ENCODE results near the gene CDK5RAP3.
"Not testable (repeated sequence)": the region's sequence is repeated elsewhere in the genome, so short reads cannot be mapped to it uniquely, and the experiment has no call there.

CDK5RAP3 gene, protein sequence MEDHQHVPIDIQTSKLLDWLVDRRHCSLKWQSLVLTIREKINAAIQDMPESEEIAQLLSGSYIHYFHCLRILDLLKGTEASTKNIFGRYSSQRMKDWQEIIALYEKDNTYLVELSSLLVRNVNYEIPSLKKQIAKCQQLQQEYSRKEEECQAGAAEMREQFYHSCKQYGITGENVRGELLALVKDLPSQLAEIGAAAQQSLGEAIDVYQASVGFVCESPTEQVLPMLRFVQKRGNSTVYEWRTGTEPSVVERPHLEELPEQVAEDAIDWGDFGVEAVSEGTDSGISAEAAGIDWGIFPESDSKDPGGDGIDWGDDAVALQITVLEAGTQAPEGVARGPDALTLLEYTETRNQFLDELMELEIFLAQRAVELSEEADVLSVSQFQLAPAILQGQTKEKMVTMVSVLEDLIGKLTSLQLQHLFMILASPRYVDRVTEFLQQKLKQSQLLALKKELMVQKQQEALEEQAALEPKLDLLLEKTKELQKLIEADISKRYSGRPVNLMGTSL

DNA sequence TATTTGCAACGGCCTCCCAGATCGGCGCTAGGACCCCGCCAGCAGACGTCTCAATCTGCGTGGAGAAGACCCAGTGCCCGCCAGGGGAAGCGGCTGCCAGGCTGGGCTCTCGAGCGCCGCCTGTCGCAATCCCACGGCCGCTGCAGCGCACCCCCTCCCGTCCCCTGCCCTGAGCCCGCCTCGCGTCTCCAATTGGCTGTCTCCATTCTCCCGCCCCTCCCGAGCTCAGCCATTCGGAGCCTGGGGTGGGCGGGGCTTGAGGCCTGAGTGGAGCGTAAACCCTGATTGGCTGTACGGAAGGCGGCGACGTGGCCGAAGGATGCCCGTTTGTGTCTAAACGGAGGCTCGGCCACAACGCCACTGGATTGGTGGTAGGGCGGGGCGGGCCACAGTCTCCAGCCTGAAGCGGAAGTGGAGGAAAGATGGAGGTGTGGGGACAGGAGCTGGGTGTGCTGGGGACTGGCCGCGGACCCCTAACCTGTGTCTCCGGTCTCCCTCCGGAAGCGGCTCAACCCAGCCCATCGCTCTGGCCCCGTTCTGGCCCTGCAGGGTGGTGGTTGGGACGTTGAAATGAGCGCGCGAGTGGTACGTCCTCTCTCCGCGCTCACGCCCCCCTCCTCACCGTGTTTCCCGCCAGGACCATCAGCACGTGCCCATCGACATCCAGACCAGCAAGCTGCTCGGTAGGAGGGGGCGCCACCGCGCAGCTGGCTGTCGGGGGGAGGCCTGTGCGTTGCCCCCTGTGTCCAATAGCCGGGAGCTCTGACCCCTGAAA lies at the start of gene CDK5RAP3:
Gene CDK5RAP3, plus strand, starts transcription at position 389 of the 775 bp plus-strand sequence. Its CDS starts 34 bp downstream, at position 423.
- peak; percentile 92 for DNase-seq (ENCODE audit: low read depth)

DNA sequence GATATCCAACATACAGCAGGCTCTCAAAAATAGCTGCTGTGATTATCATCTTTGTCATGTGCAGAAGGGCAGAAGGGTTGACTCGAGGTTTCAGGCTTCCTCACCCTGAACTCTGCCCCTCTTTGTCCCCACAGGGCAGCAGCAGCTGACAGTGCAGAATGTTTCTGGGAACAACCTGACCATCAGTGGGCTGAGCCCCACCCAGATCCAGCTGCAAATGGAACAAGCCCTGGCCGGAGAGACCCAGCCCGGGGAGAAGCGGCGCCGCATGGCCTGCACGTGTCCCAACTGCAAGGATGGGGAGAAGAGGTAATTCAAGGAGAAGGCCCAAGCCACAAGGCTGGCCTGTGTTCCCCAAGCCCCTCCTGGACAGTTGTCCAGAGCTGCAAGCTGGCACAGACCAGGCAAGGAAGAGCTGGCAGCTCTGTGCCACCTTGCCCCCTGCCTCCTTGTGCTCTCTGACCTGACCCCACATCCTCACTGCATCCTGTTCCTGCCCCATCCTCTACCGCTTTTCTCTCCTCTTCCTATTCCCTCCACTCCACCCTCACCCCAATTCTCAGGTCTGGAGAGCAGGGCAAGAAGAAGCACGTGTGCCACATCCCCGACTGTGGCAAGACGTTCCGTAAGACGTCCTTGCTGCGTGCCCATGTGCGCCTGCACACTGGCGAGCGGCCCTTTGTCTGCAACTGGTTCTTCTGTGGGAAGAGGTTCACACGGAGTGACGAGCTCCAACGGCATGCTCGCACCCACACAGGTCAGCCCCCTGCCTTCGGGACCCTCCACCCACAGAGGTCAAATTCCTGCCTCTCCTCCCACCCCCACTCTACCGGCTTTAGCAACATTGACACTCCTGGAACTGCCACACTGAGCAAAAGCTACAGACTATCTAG lies 45.9 kb upstream of the CDK5RAP3 start:
- no peak for DNase-seq (ENCODE audit: low read depth)

DNA sequence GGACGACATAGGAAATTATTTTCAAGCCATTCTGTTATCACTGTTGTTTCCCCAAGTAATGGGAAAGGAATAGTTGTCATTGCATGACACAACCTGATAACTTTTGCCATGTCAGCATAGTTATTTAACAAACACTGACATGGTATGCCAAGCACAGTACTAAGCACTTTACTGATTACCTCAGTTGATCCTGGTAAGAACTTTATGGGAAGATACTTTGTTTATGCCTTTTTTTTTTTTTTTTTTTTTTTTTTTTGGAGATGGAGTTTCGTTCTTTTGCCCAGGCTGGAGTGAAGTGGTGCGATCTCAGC lies 45.3 kb upstream of the CDK5RAP3 start:
- DNase-seq (ENCODE audit: low read depth): no peak

DNA sequence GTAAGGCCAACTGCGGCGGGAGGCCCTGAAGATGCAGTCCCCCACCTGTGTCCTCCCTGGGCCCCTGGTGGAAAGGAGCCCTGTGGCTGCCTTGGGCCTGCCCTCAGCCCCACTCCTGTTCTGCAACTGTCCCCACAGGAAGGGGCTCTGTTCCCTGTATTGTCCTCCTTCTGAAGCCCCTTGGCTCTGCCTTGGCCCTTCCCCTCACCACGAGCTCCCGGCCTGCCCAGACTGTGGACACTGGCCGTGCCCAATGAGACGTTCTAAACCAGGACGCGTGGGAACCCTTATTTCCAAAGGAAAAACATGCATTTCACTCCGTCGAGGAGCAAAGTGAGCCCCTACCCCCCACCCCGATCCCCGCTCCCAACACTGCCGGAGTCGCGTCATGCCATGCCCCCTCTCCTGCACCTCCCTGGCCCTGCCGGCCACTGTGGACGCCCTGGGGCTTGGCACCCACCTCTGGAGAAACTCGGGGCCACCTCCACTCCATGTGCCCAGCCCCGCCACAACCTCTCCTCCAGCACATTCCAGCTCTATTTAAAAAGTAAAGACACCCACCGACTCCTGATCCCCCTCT lies 43.0 kb upstream of the CDK5RAP3 start:
- no peak for DNase-seq (ENCODE audit: low read depth)

DNA sequence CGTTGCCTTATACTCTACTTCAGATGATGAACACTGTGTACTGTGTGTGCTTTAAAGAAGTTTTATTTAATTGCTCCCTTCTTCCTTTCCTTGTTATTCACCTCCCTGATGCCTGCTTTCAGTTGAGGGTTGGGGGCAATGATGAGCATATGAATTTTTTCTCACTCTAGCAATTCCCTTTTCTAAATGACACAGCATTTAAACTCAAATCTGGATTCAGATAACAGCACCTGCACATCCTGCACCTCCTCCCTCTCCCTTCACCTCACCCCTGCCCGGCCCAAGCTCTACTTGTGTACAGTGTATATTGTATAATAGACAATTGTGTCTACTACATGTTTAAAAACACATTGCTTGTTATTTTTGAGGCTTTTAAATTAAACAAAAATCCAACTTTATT lies 42.5 kb upstream of the CDK5RAP3 start:
- no peak for DNase-seq (ENCODE audit: low read depth)

DNA sequence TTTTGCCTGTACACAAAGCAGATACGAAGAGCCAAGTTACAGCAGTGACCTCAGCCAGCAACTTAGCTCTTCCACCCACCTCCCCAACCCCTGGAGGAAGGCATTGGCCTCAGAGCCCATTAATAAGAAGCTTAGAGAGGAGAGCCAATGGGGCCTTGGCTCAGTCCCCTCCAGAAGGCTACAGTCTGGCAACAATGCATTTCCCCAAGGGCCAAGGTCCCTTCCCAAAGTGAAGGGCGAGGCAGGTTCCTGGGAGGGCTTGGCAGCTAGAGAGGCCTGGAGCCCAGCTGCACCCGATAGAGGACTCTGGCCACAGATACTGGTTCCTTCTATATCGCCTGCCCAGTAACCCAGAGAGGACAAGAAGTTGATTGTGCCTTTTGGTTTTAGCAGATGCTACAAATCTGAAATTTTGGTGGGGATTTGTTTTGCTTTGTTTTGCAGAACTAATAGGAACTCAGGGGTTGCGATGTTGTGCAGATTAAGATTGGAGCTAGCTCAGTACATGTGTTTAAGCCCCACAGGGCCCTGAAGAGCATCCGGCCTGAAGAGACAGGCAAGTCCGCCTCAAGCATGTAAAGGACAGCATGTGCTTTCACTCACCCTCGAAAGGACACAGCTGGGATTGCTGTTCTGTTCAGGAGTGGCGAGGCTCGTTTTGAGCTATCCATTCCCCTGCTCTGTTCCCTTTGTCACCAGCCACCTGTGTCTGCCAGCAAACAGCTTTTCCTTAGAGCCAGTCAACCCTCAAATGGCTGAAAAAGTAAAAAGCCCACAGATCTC lies 41.5 kb upstream of the CDK5RAP3 start:
- DNase-seq (ENCODE audit: low read depth): no peak

DNA sequence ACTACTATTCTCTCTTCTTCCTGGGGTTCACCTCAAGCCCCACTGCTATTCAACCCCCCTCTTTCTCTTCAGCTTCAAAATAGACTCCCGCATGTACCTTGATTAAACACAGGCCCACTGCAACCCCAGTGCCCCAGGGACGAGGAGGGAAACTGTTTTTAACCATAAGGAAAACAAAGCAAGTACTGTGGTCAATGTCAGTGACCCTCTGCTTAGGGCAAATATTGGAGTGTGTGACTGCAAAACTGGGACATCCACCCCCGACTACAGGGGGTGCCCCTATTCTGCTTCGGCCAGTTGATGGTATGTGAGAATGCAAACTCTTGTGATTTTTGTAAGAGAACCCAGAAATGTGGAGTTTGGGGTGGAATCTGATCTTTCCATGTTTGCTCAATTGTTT lies 39.1 kb upstream of the CDK5RAP3 start:
- DNase-seq (ENCODE audit: low read depth): no peak

DNA sequence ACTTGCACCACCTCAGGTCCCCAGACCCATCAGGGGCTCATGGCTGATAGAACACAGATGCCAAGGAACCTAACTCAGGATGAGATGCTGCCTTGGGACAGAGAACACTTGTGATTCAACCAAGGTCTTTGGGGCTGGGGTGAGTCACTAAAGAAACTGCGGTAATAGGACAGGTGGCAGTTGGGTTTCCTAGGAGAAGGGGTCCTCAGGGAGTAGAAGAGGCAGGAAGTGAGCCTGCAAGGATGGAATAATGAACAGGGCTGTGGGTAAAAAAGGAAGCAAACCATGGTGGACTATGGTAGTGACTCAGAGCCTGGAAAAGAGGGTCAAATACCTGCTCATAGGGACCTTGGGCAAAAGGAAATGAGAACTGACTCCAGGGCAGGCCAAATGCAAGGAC lies 36.1 kb upstream of the CDK5RAP3 start:
- DNase-seq (ENCODE audit: low read depth): no peak

DNA sequence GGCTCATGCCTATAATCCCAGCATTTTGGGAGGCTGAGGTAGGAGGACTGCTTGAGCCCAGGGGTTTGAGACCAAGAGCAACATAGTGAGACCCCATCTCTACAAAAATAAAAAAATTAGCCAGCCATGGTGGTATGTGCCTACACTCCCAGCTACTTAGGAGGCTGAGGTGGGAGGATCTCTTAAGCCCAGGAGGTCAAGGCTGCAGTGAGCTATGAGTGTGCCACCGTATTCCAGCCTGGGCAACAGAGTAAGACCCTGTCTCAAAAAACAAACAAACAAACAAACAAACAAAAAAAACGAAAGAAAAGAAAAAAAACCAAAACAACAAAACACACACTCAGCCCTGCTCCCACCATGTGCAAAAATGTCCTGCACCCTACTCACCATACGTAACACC lies 35.4 kb upstream of the CDK5RAP3 start:
- DNase-seq (ENCODE audit: low read depth): not testable (repeated sequence)

DNA sequence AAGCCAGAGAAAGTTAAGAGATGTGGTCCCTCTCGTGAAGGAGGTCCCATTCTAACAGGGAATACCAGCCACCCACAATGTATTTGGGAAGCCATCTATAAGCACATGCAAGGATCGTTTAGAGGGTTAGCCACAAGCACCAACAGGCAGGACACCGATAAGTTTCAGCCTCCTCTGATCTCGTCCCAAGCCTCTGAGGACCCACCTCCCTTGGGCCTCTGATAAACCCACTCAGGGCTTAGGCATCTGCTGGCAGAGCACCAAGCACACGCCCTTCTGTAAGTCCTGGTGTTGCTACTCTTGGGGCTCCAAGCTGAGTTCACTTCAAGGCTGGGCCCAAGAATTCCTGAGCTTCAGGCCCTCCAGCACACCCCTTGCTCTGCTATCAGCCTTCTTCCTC lies 35.0 kb upstream of the CDK5RAP3 start:
- peak; percentile 44 for DNase-seq (ENCODE audit: low read depth)

DNA sequence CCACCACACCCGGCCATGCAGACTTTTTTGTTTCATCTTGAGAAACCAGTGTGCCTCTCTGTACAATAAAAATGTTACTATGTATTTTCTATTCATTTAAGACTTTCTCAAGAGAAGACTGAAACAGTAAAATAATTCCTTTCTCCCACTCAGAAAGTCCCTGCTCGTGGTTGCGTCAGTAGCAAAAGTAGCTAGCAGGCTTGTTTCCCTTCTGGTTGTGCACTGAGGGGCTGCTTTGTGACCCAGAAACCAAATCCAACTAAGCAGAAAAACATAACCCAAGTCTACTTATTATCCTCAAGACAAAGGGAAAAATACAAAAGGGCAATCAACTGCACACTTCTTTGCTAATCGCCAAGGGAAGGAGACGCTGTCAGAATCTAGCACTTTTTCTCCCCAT lies 33.0 kb upstream of the CDK5RAP3 start:
- DNase-seq (ENCODE audit: low read depth): no peak

DNA sequence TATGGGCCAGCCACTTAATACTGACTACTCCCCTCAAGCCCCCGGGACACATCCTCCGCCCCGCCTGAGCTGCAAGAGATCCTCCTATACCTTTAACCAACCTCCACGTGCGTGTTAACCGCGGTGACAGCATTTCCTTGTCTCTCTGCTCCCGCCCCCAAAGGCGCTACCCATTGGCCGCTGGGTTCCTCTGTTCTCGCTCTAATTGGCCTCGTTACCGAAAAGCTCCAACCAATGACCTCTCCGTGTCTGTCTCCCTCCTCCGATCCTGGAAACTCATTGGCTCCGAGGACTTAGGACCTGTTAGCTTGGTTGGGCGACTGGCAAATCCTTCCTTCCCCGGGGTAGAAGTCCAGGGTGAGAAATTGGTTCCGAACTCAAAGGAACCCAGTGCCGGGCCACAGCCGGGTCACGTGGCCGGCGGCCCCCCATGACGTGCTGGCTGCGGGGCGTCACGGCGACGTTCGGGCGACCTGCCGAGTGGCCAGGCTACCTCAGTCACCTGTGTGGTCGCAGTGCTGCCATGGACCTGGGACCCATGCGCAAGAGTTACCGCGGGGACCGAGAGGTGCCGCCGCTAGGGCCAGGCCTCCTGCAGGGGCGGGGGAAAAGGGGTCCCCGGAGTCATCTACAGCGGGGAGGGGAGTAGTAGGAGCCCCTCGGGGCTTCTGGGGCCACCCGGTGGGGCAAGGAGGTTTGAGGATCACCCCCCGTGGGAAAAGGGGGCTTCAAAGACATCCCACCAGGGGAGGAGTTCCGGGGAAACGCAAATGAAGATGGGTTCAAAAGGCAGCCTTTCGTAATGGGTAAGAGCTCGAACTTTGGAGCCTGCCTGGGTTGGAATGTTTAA lies 29.4 kb upstream of the CDK5RAP3 start, which contains the start of gene PNPO:
Gene PNPO, plus strand, starts transcription at position 326 of the 850 bp plus-strand sequence. Its CDS starts 105 bp downstream, at position 431.
- DNase-seq (ENCODE audit: low read depth): peak; percentile 98

DNA sequence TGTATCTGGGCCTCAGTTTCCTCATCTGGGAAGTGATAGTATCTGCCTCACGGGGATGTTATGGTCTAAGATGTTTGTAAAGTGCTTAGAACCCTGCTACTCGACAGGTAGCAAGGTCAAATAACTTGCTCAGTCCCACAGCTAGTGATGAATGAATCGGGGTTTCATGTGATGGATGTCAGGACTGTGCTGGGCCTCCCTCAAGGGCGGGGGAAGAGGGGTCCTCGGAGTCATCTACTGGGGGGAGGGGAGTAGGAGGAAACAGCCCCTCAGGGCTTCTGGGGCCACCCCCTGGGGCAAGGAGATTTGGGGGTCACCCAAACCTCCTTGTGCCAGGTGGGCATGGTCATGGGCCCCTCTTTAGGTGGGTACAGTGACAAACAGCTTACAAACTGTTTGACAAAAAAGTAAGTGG lies 28.8 kb upstream of the CDK5RAP3 start:
- DNase-seq (ENCODE audit: low read depth): no peak

DNA sequence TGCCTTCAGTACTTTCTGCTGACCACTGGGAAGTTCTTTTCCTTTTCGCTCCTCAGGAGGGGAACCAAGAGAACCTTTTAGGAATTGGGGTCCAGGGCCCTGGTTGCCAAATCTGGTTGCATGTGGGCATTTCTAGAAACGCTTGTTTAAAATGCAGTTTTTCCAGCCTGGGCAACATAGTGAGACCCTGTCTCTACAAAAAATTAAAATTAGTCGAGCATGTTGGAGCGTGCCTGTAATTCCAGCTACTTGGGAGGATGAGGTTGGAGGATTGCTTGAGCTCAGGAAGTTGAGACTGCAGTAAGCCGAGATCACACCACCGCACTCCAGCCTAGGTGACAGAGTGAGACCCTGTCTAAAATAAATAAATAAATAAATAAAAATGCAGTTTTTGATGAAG lies 28.3 kb upstream of the CDK5RAP3 start:
- DNase-seq (ENCODE audit: low read depth): no peak

DNA sequence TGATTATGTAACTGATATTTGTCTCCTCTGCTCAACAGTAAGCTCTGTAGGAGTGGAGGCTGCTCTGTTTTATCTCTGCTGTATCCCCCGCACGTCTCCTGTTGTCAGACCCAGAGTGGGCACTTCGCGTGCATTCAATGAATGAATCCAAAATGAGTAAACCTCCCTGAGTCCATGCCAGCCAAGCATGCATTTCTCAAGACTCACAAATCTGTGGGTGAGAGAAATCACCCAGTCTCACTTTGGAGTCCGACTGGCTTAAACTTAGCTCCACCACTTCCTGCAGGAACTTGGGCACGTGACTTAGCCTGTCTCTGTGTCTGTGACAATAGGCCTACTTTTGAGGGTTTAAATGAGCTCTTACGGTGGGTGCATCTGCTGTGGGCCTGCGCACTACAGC lies 25.8 kb upstream of the CDK5RAP3 start:
- no peak for DNase-seq (ENCODE audit: low read depth)

DNA sequence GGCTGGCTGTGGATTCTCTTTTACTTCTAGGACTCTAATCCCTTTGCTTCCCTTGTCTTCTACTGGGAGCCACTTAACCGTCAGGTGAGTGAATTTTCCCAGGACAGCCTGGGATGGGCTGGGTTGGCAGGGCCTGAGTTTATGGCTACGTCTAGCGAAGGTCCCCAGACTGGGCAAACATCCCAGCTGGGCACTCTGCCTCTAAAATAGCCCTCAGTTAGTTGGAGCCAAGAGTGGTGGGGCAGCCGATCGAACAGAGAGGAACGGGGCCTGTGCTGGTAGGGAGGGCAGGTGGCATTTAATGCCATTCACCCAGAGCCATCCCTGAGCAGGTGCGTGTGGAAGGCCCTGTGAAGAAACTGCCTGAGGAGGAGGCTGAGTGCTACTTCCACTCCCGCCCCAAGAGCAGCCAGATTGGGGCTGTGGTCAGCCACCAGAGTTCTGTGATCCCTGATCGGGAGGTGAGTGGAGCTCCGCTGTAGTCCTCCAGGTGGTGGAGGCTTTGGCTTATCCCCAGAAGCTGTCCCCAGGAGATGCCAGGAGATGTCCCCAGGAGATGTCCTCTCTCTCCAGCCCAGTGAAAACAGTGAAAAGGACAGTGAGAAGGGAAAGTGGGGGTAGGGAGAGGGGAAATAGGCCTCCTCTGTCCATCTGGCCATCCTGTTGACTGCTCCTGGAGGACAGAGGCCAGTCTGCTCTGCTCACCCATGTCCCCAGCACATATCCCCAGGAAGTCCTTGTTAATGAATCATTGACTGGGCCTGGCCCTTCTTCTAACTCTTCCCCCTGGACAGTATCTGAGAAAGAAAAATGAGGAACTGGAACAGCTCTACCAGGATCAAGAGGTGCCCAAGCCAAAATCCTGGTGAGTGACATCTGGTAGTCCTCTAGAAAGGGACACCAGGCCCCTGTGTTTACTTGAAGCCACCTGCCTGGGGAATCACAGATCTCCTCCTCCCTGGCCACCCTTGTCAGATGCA lies 25.1 kb upstream of the CDK5RAP3 start:
- no peak for DNase-seq (ENCODE audit: low read depth)

DNA sequence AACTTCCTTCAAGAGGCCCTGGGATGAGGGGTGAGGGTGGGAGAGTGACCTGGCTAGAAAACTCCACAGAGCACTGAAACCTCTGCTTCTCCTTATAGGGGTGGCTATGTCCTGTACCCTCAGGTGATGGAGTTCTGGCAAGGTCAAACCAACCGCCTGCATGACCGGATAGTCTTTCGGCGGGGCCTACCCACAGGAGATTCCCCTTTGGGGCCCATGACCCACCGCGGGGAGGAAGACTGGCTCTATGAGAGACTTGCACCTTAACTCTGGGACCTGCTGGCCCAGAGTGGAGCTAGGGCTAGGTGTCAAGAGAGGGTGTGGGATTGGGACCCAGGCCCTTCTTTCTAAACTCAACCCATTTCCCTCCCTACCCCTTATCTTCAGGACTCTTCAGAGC lies 24.4 kb upstream of the CDK5RAP3 start:
- DNase-seq (ENCODE audit: low read depth): no peak

DNA sequence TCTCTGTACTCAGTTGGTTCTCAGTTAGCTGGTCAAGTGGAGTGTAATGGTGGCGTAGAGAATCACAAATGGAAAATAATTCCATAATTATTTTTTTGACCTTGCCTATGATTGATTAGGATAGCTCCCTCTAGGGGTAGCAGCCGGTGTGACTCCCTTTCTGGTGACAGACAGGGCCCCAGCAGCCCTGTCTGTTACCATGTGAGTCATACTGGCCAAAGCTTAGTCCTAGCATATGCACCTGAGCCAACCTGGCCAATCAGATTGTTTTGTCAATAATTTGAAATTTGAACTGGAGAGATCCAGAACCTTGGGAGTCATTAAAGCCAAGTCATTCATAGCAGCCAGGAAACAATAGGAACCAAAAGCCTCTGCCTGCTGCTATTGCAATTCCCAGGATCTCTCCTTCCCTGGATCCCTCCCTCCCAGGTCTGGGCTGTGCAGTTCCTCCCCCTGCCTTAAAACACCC lies 23.9 kb upstream of the CDK5RAP3 start:
- no peak for DNase-seq (ENCODE audit: low read depth)

Measured in GM04503 (cell line).